ENCODE results near the gene CGB5.

DNA sequence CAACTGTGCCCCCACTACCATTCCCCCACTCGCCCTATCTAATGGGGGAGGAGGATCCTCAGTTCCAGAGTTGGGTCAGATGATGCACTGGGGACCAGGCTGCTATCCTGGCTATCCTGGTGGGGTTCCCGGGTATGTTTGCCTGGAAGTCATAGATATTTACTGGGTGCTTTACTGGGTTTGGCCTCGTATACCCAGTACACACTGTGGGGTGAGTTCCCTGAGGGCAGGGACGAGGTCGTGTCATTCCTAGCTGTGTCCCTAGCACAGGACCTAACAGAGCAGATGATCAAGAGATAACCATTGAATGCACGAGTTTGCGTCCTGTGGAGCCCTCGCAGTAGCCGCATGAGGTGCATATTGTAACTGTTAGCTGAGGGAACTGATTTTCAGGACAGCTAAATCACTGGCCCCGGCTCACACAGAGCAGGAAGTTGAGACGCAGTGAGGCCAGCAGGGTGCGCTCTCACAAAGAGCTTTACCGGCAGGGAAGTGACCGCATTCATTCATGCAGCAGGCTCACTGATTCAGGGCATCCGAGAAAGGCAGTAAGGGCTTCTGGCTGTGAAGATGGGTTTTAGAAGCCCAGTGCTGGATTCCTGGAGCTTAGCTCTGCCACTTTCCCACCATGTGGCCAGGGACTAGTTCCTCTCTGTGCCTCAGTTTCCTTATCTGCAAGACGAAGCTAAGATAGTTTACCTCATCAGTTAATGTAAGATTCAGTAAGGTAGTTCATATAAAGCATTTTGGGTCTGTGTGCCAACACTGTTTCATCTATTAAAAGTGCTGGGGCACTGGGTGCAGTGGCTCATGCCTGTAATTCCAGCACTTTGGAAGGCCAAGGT is 43.9 kb upstream of the CGB5 start:
- TF ChIP-seq, protein P1, sequence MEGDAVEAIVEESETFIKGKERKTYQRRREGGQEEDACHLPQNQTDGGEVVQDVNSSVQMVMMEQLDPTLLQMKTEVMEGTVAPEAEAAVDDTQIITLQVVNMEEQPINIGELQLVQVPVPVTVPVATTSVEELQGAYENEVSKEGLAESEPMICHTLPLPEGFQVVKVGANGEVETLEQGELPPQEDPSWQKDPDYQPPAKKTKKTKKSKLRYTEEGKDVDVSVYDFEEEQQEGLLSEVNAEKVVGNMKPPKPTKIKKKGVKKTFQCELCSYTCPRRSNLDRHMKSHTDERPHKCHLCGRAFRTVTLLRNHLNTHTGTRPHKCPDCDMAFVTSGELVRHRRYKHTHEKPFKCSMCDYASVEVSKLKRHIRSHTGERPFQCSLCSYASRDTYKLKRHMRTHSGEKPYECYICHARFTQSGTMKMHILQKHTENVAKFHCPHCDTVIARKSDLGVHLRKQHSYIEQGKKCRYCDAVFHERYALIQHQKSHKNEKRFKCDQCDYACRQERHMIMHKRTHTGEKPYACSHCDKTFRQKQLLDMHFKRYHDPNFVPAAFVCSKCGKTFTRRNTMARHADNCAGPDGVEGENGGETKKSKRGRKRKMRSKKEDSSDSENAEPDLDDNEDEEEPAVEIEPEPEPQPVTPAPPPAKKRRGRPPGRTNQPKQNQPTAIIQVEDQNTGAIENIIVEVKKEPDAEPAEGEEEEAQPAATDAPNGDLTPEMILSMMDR (conservative IDR thresholded peaks at IDR 0.05; ENCODE audit: low read depth, low read length): peak; percentile 94
- TF ChIP-seq EZH2 (IDR thresholded peaks at IDR 0.05; ENCODE audit: borderline replicate concordance, low read depth, low read length, poor library complexity, severe bottlenecking): no peak

Data from A673 (cell line).